IMR-90 (cell line): ENCODE results near the gene RALGAPB. TPM values are rescaled to one million over a fixed set of nuclear protein-coding genes. Genes with fewer than 3 reads are reported as not detected.

Source experiments
- ATAC-seq: fragments of 200-7000 bp; cut with Tn5 transposase; 2 replicates; pipeline ENCODE4 v1.9.1; 2020; ENCODE audit warnings: low read depth, mild to moderate bottlenecking, moderate library complexity
- BruUV-seq: library from RNA; stranded (reverse); fragments of 400-500 nt; replicated peaks from 2 replicates; lab custom pipeline; 2021; lab: Mats Ljungman, UMichigan
- CTCF ChIA-PET: fragments of 300-600 bp; formaldehyde crosslinking; extraction: SDS; loops from one replicate; lab custom pipeline; 2021; ENCODE audit warnings: antibody characterized with exemption; lab: Yijun Ruan, JAX
- POLR2A ChIA-PET: fragments of 300-600 bp; sonication (Branson Sonifier 250); formaldehyde crosslinking; loops from one replicate; lab custom pipeline; 2022; ENCODE audit warnings: antibody characterized with exemption; ENCODE audit not compliant: unreplicated experiment; lab: Charles Lee
- DNase-seq: peaks from one replicate; pipeline ENCODE4 v3.0.0; 2013
- H2AFZ ChIP-seq: replicated peaks from 2 replicates; pipeline ENCODE3; 2013; ENCODE audit warnings: low read length, mild to moderate bottlenecking; ENCODE audit not compliant: poor library complexity
- H2AK5ac ChIP-seq: 2 replicates; pipeline ENCODE4 v1.6.1; 2013; ENCODE audit warnings: low read depth, low read length, inconsistent platforms
- H2AK9ac ChIP-seq: replicated peaks from 2 replicates; pipeline ENCODE3; 2013; ENCODE audit warnings: mild to moderate bottlenecking, low read depth, low read length, moderate library complexity; ENCODE audit not compliant: poor library complexity
- H2BK120ac ChIP-seq: 2 replicates; pipeline ENCODE4 v1.6.1; 2013; ENCODE audit warnings: low read depth, low read length, inconsistent platforms
- H2BK15ac ChIP-seq: 3 replicates; pipeline ENCODE4 v1.6.1; 2013; ENCODE audit warnings: low read depth, low read length, inconsistent platforms
- H2BK20ac ChIP-seq: 2 replicates; pipeline ENCODE4 v1.6.1; 2013; ENCODE audit warnings: low read depth, mild to moderate bottlenecking, inconsistent platforms, low read length, moderate library complexity
- H2BK5ac ChIP-seq: 2 replicates; pipeline ENCODE4 v1.6.1; 2013; ENCODE audit warnings: mild to moderate bottlenecking, low read depth, low read length, inconsistent platforms; ENCODE audit not compliant: poor library complexity, severe bottlenecking
- H3K14ac ChIP-seq: replicated peaks from 2 replicates; pipeline ENCODE4 v1.6.1; 2013; ENCODE audit warnings: low read depth, low read length, inconsistent platforms
- H3K18ac ChIP-seq: 2 replicates; pipeline ENCODE4 v1.6.1; 2013; ENCODE audit warnings: low read depth, low read length, control low read depth
- H3K23ac ChIP-seq: 2 replicates; pipeline ENCODE4 v1.6.1; 2013; ENCODE audit warnings: low read depth, low read length, inconsistent platforms
- H3K27ac ChIP-seq: 2 replicates; pipeline ENCODE4 v1.5.1; 2013; ENCODE audit warnings: mild to moderate bottlenecking, control low read depth, low read length; ENCODE audit not compliant: insufficient read depth
- H3K27me3 ChIP-seq: 2 replicates; pipeline ENCODE4 v1.6.1; 2013; ENCODE audit warnings: low read length; ENCODE audit not compliant: control insufficient read depth, insufficient read depth
- H3K36me3 ChIP-seq: 2 replicates; pipeline ENCODE4 v1.6.1; 2013; ENCODE audit warnings: low read length, mixed read lengths; ENCODE audit not compliant: control insufficient read depth, insufficient read depth
- H3K4ac ChIP-seq: 2 replicates; pipeline ENCODE4 v1.6.1; 2013; ENCODE audit warnings: low read depth, low read length, inconsistent platforms
- H3K4me1 ChIP-seq: 2 replicates; pipeline ENCODE4 v1.6.1; 2013; ENCODE audit warnings: low read length, mixed read lengths; ENCODE audit not compliant: control insufficient read depth, insufficient read depth
- H3K4me2 ChIP-seq: 2 replicates; pipeline ENCODE4 v1.6.1; 2013; ENCODE audit warnings: low read depth, mild to moderate bottlenecking, control low read depth, low read length, moderate library complexity
- H3K4me3 ChIP-seq: 2 replicates; pipeline ENCODE4 v1.5.1; 2013; ENCODE audit warnings: low read depth, mild to moderate bottlenecking, control low read depth, low read length, moderate library complexity; ENCODE audit not compliant: insufficient read depth
- H3K56ac ChIP-seq: 2 replicates; pipeline ENCODE4 v1.6.1; 2013; ENCODE audit warnings: low read length, inconsistent platforms; ENCODE audit not compliant: insufficient read depth; ENCODE audit errors: extremely low read depth
- H3K79me1 ChIP-seq, 2 experiments: 2 replicates each; pipeline ENCODE4 v1.6.1; 2013; ENCODE audit warnings: low read length in 2 of 2, inconsistent platforms in 1 of 2, low read depth in 1 of 2
- H3K9ac ChIP-seq: 2 replicates; pipeline ENCODE4 v1.6.1; 2013; ENCODE audit warnings: low read depth, low read length, control low read depth
- H3K9me1 ChIP-seq: 2 replicates; pipeline ENCODE4 v1.6.1; 2013; ENCODE audit warnings: low read length, inconsistent platforms; ENCODE audit not compliant: insufficient read depth
- H3K9me3 ChIP-seq: 2 replicates; pipeline ENCODE4 v1.6.1; 2013; ENCODE audit warnings: low read length; ENCODE audit not compliant: control insufficient read depth, insufficient read depth
- H4K20me1 ChIP-seq: 2 replicates; pipeline ENCODE4 v1.6.1; 2013; ENCODE audit warnings: low read length, inconsistent platforms; ENCODE audit not compliant: insufficient read depth
- H4K5ac ChIP-seq: 2 replicates; pipeline ENCODE4 v1.6.1; 2013; ENCODE audit warnings: mild to moderate bottlenecking, low read depth, low read length, control low read depth
- H4K8ac ChIP-seq, 2 experiments: 2 replicates each; pipeline ENCODE4 v1.6.1; 2013; ENCODE audit warnings: low read depth in 2 of 2, low read length in 2 of 2, control low read depth in 1 of 2, inconsistent platforms in 1 of 2
- H4K91ac ChIP-seq: 2 replicates; pipeline ENCODE4 v1.6.1; 2013; ENCODE audit warnings: low read depth, low read length, inconsistent platforms; ENCODE audit not compliant: insufficient read depth
- BHLHE40 ChIP-seq: fragments of 150-350 bp; IDR thresholded peaks from 2 replicates; pipeline ENCODE4 v1.6.1; 2016; ENCODE audit warnings: mild to moderate bottlenecking, low read depth, low read length
- CEBPB ChIP-seq: IDR thresholded peaks from 2 replicates; pipeline ENCODE4 v1.6.1; 2012; ENCODE audit warnings: low read depth, low read length, improper control_type of control experiment
- CHD1 ChIP-seq: IDR thresholded peaks from 2 replicates; pipeline ENCODE4 v1.6.1; 2012; ENCODE audit warnings: low read depth, low read length, improper control_type of control experiment
- FOS ChIP-seq: fragments of 150-350 bp; IDR thresholded peaks from 2 replicates; pipeline ENCODE4 v1.6.1; 2016; ENCODE audit warnings: low read depth, low read length
- MAFK ChIP-seq: IDR thresholded peaks from 2 replicates; pipeline ENCODE4 v1.6.1; 2012; ENCODE audit warnings: low read depth, low read length, improper control_type of control experiment
- MAZ ChIP-seq: IDR thresholded peaks from 2 replicates; pipeline ENCODE4 v1.6.1; 2012; ENCODE audit warnings: low read depth, mild to moderate bottlenecking, low read length, improper control_type of control experiment, moderate library complexity, borderline replicate concordance
- MXI1 ChIP-seq: IDR thresholded peaks from 2 replicates; pipeline ENCODE4 v1.6.1; 2012; ENCODE audit warnings: low read depth, mild to moderate bottlenecking, low read length, moderate library complexity, borderline replicate concordance
- NFE2L2 ChIP-seq: fragments of 150-350 bp; IDR thresholded peaks from 2 replicates; pipeline ENCODE4 v1.6.1; 2016; ENCODE audit warnings: low read depth, mild to moderate bottlenecking, low read length
- RAD21 ChIP-seq: IDR thresholded peaks from 2 replicates; pipeline ENCODE4 v1.6.1; 2012; ENCODE audit warnings: low read length, improper control_type of control experiment
- RCOR1 ChIP-seq: IDR thresholded peaks from 2 replicates; pipeline ENCODE4 v1.6.1; 2012; ENCODE audit warnings: mild to moderate bottlenecking, low read length, improper control_type of control experiment; ENCODE audit not compliant: insufficient replicate concordance
- RFX5 ChIP-seq: IDR thresholded peaks from 2 replicates; pipeline ENCODE4 v1.8.0; 2012; ENCODE audit warnings: low read depth, mild to moderate bottlenecking, low read length, moderate library complexity
- SMC3 ChIP-seq: fragments of 150-350 bp; IDR thresholded peaks from 2 replicates; pipeline ENCODE4 v1.6.1; 2016; ENCODE audit warnings: low read depth, mild to moderate bottlenecking, antibody characterized with exemption, low read length, moderate library complexity
- WGBS, 2 experiments: methylation state at CpG; one replicate each; pipeline versions ENCODE4 v1.1.5 to v1.1.7; 2013; ENCODE audit warnings: missing lambda C conversion rate in 2 of 2; ENCODE audit not compliant: insufficient read length in 1 of 2; ENCODE audit errors: extremely low coverage in 2 of 2; 5-methylcytosine and 5-hydroxymethylcytosine counted together
- dilution Hi-C: fragments of 300-500 bp; cut with HindIII; formaldehyde crosslinking; loops from one replicate; pipeline ENCODE4 v1.14.3; 2018; ENCODE audit warnings: low sequenced_read_pairs; ENCODE audit not compliant: unreplicated experiment
- in situ Hi-C: fragments of 300-500 bp; cut with MboI; formaldehyde crosslinking; loops from 3 replicates; pipeline ENCODE4 v1.14.3; 2019; ENCODE audit warnings: low sequenced_read_pairs, inconsistent platforms, mixed read lengths
- intact Hi-C: fragments of 100-400 bp; cut with micrococcal nuclease; formaldehyde crosslinking; loops from 2 replicates; pipeline ENCODE4 v1.10.0; 2022
- polyA plus RNA-seq, 3 experiments: library from polyadenylated mRNA; depleted of rRNA; stranded (reverse); fragments of >200 nt; gene quantifications; 2 replicates each; pipeline ENCODE4 v1.2.3, GENCODE V29; 2012; ENCODE audit warnings: low replicate concordance in 1 of 3
- total RNA-seq: library from RNA; depleted of rRNA; stranded (reverse); fragments of >200 nt; gene quantifications from 2 replicates; pipeline ENCODE4 v1.2.3, GENCODE V29; 2012
- TF ChIP-seq, protein P1 (sequence below): fragments of 150-350 bp; IDR thresholded peaks from 2 replicates; pipeline ENCODE4 v1.6.1; 2017; ENCODE audit warnings: mild to moderate bottlenecking, antibody characterized with exemption, low read length, low read depth
- TF ChIP-seq, protein P2 (sequence below): fragments of 150-350 bp; IDR thresholded peaks from 2 replicates; pipeline ENCODE4 v1.6.1; 2016; ENCODE audit warnings: low read depth, mild to moderate bottlenecking, low read length, moderate library complexity, borderline replicate concordance

RALGAPB gene
- total and polyA plus RNA-seq, 2 of the 4 experiments (the other 2 are of a cell fraction): 12.7 to 30.3 TPM

DNA sequence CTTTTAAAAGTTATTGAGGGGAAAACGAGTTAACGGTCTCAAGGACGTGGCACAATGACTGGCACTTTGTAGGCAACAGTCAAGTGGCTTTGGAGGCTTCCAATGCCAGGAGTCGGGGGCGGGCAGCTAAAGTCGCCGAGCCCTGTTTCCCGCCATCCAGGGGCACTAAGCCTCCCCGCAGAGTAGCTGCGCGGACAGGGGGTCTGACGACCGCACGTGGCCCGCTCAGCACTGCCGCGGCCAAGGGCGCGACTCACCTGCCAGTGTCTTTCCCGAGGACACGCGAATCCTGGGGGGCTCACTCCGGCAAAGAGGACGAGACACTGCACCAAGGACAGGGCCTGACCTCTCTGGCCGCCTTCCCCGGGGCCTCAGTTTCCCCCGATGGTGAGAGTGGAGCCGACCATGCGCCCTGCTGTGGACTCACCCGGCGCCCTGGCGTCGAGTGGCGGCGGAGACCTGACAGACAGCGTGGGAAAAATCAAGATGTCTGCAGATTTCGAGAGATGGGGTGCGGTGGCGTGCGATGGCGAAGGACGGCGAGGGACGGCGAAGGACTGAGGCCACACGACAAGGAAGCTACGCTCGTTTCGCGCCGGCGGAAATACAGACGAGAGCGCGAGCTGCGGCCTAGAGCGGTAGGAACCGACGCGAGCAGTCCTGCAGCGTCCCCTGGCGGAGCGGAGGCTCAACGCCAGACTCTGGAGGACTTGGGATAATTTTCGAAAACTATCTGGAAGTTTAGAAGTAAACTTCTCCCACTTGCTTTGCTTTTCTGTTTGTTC is 37.7 kb upstream of the RALGAPB start, which contains the start of gene SNHG17:
Gene SNHG17, minus strand, starts transcription at position 559 of the 785 bp plus-strand sequence.
- in situ Hi-C loops: no loop called here
- TF ChIP-seq RFX5 (no peak), CHD1 (no peak), FOS (no peak), SMC3 (peak; percentile 41; the same call in 1 of the 2 replicates), MXI1 (peak; percentile 95; the same call in 1 of the 2 replicates), NFE2L2 (no peak), MAFK (no peak), CEBPB (no peak), MAZ (peak; percentile 38; the same call in 1 of the 2 replicates), BHLHE40 (peak; percentile 12; the same call in 1 of the 2 replicates), RAD21 (peak; percentile 38), RCOR1 (no peak)
- TF ChIP-seq, protein P1, sequence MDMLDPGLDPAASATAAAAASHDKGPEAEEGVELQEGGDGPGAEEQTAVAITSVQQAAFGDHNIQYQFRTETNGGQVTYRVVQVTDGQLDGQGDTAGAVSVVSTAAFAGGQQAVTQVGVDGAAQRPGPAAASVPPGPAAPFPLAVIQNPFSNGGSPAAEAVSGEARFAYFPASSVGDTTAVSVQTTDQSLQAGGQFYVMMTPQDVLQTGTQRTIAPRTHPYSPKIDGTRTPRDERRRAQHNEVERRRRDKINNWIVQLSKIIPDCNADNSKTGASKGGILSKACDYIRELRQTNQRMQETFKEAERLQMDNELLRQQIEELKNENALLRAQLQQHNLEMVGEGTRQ: 0 out of 2 replicates have a peak, but pooled peaks have one; percentile 4
- TF ChIP-seq, protein P2, sequence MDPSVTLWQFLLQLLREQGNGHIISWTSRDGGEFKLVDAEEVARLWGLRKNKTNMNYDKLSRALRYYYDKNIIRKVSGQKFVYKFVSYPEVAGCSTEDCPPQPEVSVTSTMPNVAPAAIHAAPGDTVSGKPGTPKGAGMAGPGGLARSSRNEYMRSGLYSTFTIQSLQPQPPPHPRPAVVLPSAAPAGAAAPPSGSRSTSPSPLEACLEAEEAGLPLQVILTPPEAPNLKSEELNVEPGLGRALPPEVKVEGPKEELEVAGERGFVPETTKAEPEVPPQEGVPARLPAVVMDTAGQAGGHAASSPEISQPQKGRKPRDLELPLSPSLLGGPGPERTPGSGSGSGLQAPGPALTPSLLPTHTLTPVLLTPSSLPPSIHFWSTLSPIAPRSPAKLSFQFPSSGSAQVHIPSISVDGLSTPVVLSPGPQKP: no peak

More for the DNA sequence above, 37.7 kb upstream of the RALGAPB start, which contains the start of gene SNHG17:
- Histone ChIP-seq H3K79me1 (peaks cover 0 to 45% of the 10 kb centered on the region in 2 experiments; a peak in 2 of 4 replicates), H3K23ac (peak within 1 kb of the TSS; percentile 82), H3K9ac (peak within 1 kb of the TSS; percentile 74), H2BK5ac (peak within 1 kb of the TSS; percentile 39), H2BK20ac (no peak within 1 kb of the TSS; the same call in 1 of the 2 replicates), H4K8ac (peak within 1 kb of the TSS; percentile 7 to 84), H3K18ac (no peak within 1 kb of the TSS), H2BK15ac (no peak within 1 kb of the TSS), H3K4ac (peak within 1 kb of the TSS; percentile 79), H2BK120ac (no peak within 1 kb of the TSS), H3K36me3 (peaks cover 33% of the 10 kb centered on the region), H2AFZ (peak within 1 kb of the TSS; percentile 94), H3K4me2 (peak within 1 kb of the TSS; percentile 87), H2AK5ac (peak within 1 kb of the TSS; percentile 89), H3K27me3 (no peaks in the 10 kb centered on the region; the same call in 1 of the 2 replicates), H3K4me1 (peaks cover 7% of the 10 kb centered on the region), H3K14ac (peak within 1 kb of the TSS; percentile 67), H4K5ac (peak within 1 kb of the TSS; percentile 34; the same call in 1 of the 2 replicates), H4K91ac (peak within 1 kb of the TSS; percentile 77), H3K56ac (peak within 1 kb of the TSS; percentile 85), H3K9me3 (no peaks in the 10 kb centered on the region), H3K27ac (peak within 1 kb of the TSS; percentile 36), H3K4me3 (peak within 1 kb of the TSS; percentile 63), H3K9me1 (peaks cover 20% of the 10 kb centered on the region; the same call in 1 of the 2 replicates), H4K20me1 (peaks cover 40% of the 10 kb centered on the region), H2AK9ac (peak within 1 kb of the TSS; percentile 99)
- ATAC-seq (peak; percentile 84), DNase-seq (peak; percentile 96)
- BruUV-seq: TSS peak; percentile 55
- POLR2A ChIA-PET: interaction anchor here (0.6 to 1.0 kb wide), 5 partner anchors 8 to 19 kb away, joined by 3 to 10 read pairs (median 4); no protein-coding TSS in a partner anchor
- 2% methylated on average over 43 of the region's 65 CpGs; no CpG with 5 or more reads in 1 of the 2 experiments for WGBS, 2 experiments
- intact Hi-C loops (loop anchor here (1.0 kb wide), 1 partner anchor 11 kb away; no protein-coding TSS in a partner anchor), dilution Hi-C loops (no loop called here)
- CTCF ChIA-PET: interaction anchor here (0.5 to 2.2 kb wide), 11 partner anchors 8 to 117 kb away, joined by 3 to 14 read pairs (median 4); partner anchors contain the start of gene RALGAPB
